Testis (tissue), 3 donors: Measurements from ENCODE around the gene KIF18B. TPM values are rescaled to one million over a fixed set of nuclear protein-coding genes. Genes with fewer than 3 reads are reported as not detected.

Source experiments
- DNase-seq: peaks from one replicate; pipeline ENCODE4 v3.0.0-alpha.2; 2019
- H3K27ac ChIP-seq, 2 donors: fragments of 200-600 bp; sonication (generic); one replicate each; pipeline ENCODE4 v1.5.1; 2019
- H3K27me3 ChIP-seq: fragments of 200-600 bp; sonication (generic); one replicate; pipeline ENCODE4 v1.5.1; 2019
- H3K36me3 ChIP-seq: fragments of 200-600 bp; sonication (generic); one replicate; pipeline ENCODE4 v1.5.1; 2017; ENCODE audit warnings: low read depth; ENCODE audit errors: missing control alignments
- H3K4me1 ChIP-seq: fragments of 200-600 bp; sonication (generic); one replicate; pipeline ENCODE4 v1.5.1; 2019
- H3K4me3 ChIP-seq, 2 donors: fragments of 200-600 bp; sonication (generic); one replicate each; pipeline ENCODE4 v1.5.1; 2017 to 2019
- H3K9me3 ChIP-seq: fragments of 200-600 bp; sonication (generic); one replicate; pipeline ENCODE4 v1.5.1; 2017
- CTCF ChIP-seq, 3 experiments: fragments of 450-650 bp in 2 of 3; fragments of 200-600 bp in 1 of 3; sonication (generic) in 1 of 3; IDR thresholded peaks; one replicate each; pipeline ENCODE4 v1.5.1; 2016 to 2019; ENCODE audit warnings: antibody characterized with exemption in 3 of 3, mild to moderate bottlenecking in 2 of 3, moderate library complexity in 1 of 3
- POLR2A ChIP-seq: fragments of 450-650 bp; IDR thresholded peaks from one replicate; pipeline ENCODE4 v1.6.1; 2017; ENCODE audit warnings: antibody characterized with exemption, mild to moderate bottlenecking, moderate library complexity
- WGBS, 2 donors: methylation state at CpG; one replicate each; pipeline ENCODE4 v1.1.5; 2018; 5-methylcytosine and 5-hydroxymethylcytosine counted together
- intact Hi-C: fragments of 100-400 bp; cut with DNase I; formaldehyde crosslinking; loops from one replicate; pipeline ENCODE4 v1.15.1; 2023; ENCODE audit warnings: low total_unique reads
- polyA plus RNA-seq: library from polyadenylated mRNA; stranded (reverse); fragments of 350-450 nt; fragmentation: Illumina TruSeq; extraction: RNeasy Lipid Tissue Mini Kit (QIAGEN cat#74804); gene quantifications from one replicate; pipeline ENCODE4 v1.2.3, GENCODE V29; 2014; ENCODE audit warnings: low read depth, low replicate concordance; ENCODE audit not compliant: insufficient read depth
- total RNA-seq, 2 donors: library from RNA; depleted of rRNA; stranded (reverse); fragments of >200 nt; gene quantifications; one replicate each; pipeline ENCODE4 v1.2.3, GENCODE V29; 2016

The KIF18B gene
- total and polyA plus RNA-seq, 3 donors from 2014 or later: 3.7 to 6.0 (median 4.7) TPM

- no peaks in the 10 kb centered on the region for H3K27me3 ChIP-seq
- TF ChIP-seq CTCF (IDR thresholded peaks at IDR 0.05): no peak
- no peak for TF ChIP-seq POLR2A
- WGBS, 2 donors: 69 to 83% methylated on average over 6 of the region's 6 CpGs
- intact Hi-C loops: no loop called here
- H3K36me3 ChIP-seq: no peaks in the 10 kb centered on the region
- no peak for DNase-seq
- H3K9me3 ChIP-seq: no peaks in the 10 kb centered on the region
- no peaks in the 10 kb centered on the region for H3K4me1 ChIP-seq
- H3K4me3 ChIP-seq: no peak overlapping the region
- no peak overlapping the region for H3K27ac ChIP-seq
These were observed 16.9 kb downstream of the KIF18B start for GRCh38 chr17:44930667-44931066.

- no peak for TF ChIP-seq CTCF (IDR thresholded peaks at IDR 0.05)
- no peak for TF ChIP-seq POLR2A
- Histone ChIP-seq H3K27me3 (no peaks in the 10 kb centered on the region), H3K4me1 (no peaks in the 10 kb centered on the region), H3K27ac (no peak overlapping the region), H3K36me3 (no peaks in the 10 kb centered on the region), H3K9me3 (no peaks in the 10 kb centered on the region), H3K4me3 (no peak overlapping the region)
- DNase-seq: no peak
- intact Hi-C loops: no loop called here
- WGBS, 2 donors: 80 to 88% methylated on average over 7 of the region's 7 CpGs
These were observed 18.4 kb downstream of the KIF18B start for GRCh38 chr17:44928950-44929720.

- WGBS, 2 donors: 96 to 100% methylated on average over 10 to 15 of the region's 15 CpGs
These were observed 19.4 kb downstream of the KIF18B start for GRCh38 chr17:44928136-44928535.

GRCh38 chr17:44927696-44928095, 19.9 kb downstream of the KIF18B start:
- TF ChIP-seq POLR2A (no peak), CTCF (IDR thresholded peaks at IDR 0.05) (no peak)
- H3K4me3 ChIP-seq: no peak overlapping the region
- no peaks in the 10 kb centered on the region for H3K4me1 ChIP-seq
- no peak for DNase-seq
- intact Hi-C loops: no loop called here
- 91 to 100% methylated on average over 2 to 3 of the region's 3 CpGs for WGBS, 2 donors
- H3K27me3 ChIP-seq: no peaks in the 10 kb centered on the region
- H3K9me3 ChIP-seq: no peaks in the 10 kb centered on the region
- no peak overlapping the region for H3K27ac ChIP-seq
- H3K36me3 ChIP-seq: no peaks in the 10 kb centered on the region

More at GRCh38 chr17:44928136-44928535, 19.4 kb downstream of the KIF18B start:
- H3K27ac ChIP-seq: no peak overlapping the region
- no peaks in the 10 kb centered on the region for H3K27me3 ChIP-seq
- intact Hi-C loops: no loop called here
- no peaks in the 10 kb centered on the region for H3K9me3 ChIP-seq
- H3K36me3 ChIP-seq: no peaks in the 10 kb centered on the region
- H3K4me1 ChIP-seq: no peaks in the 10 kb centered on the region
- DNase-seq: no peak
- TF ChIP-seq CTCF (IDR thresholded peaks at IDR 0.05) (no peak), POLR2A (no peak)
- no peak overlapping the region for H3K4me3 ChIP-seq
